Limb (tissue), 2 donors: Measurements from ENCODE around the gene LAMA2.

Source experiments
- DNase-seq, 2 donors: peaks; one replicate each; pipeline ENCODE4 v3.0.0-alpha.2; 2016; ENCODE audit errors: extremely low spot score in 2 of 2

LAMA2 gene

GRCh38 chr6:129179283-129179682 is 296.3 kb downstream of the LAMA2 start:
- no peak for DNase-seq

GRCh38 chr6:129181001-129181400 is 298.1 kb downstream of the LAMA2 start:
- no peak for DNase-seq

GRCh38 chr6:129183187-129183591 is 300.3 kb downstream of the LAMA2 start:
- DNase-seq = peak in 1 of 2 donors; percentile 17

DNA sequence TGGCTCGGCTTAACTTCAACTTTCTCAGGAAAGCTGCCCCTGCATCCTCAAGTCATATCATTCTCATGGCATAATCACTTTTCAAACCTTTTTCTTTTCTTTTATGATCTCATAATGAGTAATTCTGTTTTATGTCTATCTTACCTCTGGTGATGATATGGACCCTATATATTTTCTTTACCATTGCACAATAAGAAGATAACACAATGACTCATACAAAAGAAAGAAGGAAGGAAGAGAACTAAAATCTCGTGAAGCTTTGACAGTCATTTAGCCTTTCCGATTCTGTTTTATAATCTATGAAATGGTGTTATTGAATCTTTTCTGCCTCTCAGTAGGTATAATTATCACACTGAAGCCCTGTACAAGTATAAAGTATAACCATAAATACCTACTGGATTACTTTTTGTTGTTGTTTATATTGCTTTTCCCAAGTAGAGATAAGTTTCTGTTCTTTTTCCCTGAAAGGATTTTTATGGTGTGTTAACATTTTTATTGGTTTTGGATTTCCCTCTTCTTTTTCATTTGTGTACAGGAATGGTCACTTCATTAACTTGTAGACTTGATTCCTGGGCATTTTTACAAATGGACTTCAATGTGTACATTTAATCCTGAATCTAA is 300.9 kb downstream of the LAMA2 start:
- no peak for DNase-seq

- no peak for DNase-seq
These were observed 301.4 kb downstream of the LAMA2 start for GRCh38 chr6:129184324-129184723.

DNA sequence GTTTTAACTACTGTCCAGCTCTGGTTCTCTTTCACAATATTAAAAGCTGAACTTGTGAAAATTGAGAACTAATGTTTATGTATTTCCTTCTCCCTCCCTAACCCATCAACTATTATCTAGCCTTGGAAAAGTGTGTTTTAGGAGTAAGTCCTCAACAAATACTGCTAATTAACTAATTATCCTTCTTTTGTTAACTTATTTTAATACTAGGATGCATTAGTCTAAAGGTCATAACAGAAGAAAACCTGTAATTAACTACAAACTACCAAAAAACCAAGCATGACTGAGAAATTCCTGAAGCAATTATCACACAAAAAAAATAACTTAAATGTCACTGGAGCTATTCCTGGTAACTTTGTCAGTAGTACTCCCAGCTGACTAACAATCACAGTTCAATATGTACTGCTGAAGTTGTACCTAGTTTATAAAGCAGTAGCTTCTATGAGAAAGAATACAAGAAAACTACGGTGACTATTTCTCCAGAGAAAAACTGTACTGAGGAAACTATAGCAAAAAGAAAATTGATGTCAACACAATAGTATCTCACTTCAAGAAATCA is 301.9 kb downstream of the LAMA2 start:
- no peak for DNase-seq

GRCh38 chr6:129186988-129187387 is 304.1 kb downstream of the LAMA2 start:
- no peak for DNase-seq

DNA sequence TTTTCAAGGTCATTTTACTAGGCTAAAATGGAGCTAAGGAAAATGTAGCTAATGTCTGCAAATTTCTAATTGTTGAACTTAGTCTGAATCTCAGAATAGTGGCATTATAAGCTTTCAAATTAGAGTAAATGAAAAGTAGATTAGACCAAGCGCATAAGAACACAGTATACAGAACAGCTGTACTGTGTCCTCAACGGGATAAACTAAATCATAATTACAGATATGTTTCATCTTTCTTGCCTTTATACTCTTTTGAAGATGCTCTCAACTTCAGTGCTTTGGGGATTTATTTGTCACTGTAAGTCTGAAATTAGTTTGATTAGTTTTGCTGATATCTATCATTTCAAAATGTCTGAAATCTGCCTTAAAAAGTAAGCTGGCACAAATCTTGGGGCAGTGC is 305.4 kb downstream of the LAMA2 start:
- DNase-seq = no peak

GRCh38 chr6:129188795-129189194 is 305.9 kb downstream of the LAMA2 start:
- DNase-seq = no peak

DNA sequence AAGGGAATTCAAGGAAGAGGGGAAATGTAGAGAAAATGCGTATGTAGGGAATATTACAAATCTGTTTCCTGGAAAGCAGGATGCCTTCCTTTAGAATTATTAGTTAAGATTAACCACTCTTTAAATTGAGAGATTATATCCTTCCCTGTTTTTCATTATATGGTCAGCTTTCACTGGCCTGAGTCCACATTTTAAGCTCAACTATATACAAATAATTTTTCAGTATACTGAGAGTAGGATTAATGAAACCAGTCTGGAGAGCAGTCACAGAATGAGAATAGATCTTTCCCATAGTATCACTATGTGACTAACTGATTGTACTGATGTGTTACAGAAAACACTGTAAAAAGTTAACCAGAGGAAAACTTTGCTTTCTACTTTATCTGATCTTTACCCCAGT is 306.3 kb downstream of the LAMA2 start:
- no peak for DNase-seq

DNA sequence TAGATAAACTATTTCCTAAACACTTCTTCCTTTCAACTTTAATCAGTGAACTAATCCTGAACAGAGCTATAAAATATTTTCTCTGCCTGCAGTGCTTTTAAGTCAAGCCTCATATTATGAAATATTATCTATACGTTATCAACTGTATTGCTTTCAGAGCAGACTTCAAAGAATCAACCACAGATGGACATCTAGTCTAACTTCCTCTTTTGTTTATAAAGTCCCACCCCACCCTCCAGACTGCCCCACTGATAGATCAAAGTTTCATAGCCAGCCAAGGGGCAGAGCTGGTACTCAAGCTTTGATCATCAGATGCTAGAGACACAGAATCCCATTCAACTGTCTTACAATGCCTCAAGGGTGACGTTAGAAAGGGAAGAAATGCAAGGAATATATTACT is 308.3 kb downstream of the LAMA2 start:
- no peak for DNase-seq

DNA sequence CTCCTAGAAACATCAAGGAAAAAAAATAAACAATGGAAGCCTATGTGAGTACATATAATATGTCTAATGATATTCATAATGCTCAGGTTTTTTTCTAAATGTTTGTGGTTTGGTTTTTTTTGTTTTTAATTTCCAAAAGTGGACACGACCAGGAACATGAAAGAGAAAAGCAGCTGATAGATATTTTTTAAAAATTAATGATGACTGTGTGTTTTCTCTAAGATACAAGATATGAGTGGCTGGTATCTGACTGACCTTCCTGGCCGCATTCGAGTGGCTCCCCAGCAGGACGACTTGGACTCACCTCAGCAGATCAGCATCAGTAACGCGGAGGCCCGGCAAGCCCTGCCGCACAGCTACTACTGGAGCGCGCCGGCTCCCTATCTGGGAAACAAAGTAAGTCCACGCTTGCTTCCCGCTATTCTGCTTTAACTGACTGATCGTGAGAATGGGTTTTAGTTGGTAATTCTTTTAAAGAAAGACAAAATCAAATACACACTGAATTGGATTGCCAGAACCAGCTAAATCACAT is 309.6 kb downstream of the LAMA2 start:
- DNase-seq = no peak

GRCh38 chr6:129194306-129194941 is 311.5 kb downstream of the LAMA2 start:
- DNase-seq = peak in 1 of 2 donors; percentile 25

- DNase-seq = peak in 1 of 2 donors; percentile 47
These were observed 312.2 kb downstream of the LAMA2 start for GRCh38 chr6:129195161-129195560.

DNA sequence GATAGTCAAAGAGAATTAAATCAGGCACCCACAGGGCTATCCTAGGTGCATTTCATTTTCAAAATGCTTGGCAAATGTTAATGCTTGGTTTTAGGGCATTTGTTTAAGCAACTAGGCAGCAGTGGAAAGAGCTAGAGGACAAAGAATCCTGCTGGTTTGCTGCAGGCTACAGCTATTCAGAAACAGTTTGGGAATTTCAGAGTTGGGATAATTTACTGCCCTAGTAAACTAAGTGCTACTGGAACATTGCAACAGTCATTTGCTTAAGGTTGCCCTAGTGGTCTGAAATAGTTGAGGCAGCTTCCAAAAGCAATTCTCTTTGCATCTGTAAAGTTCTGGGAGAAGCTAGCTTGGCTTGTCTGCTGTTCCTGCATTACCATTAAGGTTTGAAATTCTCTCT is 312.7 kb downstream of the LAMA2 start:
- DNase-seq = peak in 1 of 2 donors; percentile 23

- DNase-seq = no peak
These were observed 314.2 kb downstream of the LAMA2 start for GRCh38 chr6:129197154-129197553.

DNA sequence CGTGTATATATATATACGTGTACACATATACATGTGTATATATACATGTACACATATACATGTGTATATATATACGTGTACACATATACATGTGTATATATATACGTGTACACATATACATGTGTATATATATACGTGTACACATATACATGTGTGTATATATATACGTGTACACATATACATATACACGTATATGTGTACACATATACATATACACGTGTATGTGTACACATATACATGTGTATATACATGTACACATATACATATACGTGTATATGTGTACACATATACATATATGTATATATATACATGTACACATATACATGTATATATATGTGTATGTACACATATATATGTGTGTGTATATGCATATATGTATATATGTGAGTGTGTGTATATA is 317.2 kb downstream of the LAMA2 start:
- DNase-seq = no peak

- no peak for DNase-seq
These were observed 320.4 kb downstream of the LAMA2 start for GRCh38 chr6:129203190-129203900.

GRCh38 chr6:129206821-129207220 is 323.9 kb downstream of the LAMA2 start:
- DNase-seq = no peak

GRCh38 chr6:129207832-129208231 is 324.9 kb downstream of the LAMA2 start:
- DNase-seq = no peak

- DNase-seq = no peak
These were observed 325.6 kb downstream of the LAMA2 start for GRCh38 chr6:129208415-129209034.

- no peak for DNase-seq
These were observed 326.4 kb downstream of the LAMA2 start for GRCh38 chr6:129209355-129209754.
